G401 (cell line): ENCODE results near the gene EMILIN2. TPM values are rescaled to one million over a fixed set of nuclear protein-coding genes. Genes with fewer than 3 reads are reported as not detected.
"Not testable (repeated sequence)": the region's sequence is repeated elsewhere in the genome, so short reads cannot be mapped to it uniquely, and the experiment has no call there.

Experiments used
- DNase-seq: peaks from one replicate; pipeline ENCODE4 v3.0.0-alpha.2; 2015; ENCODE audit warnings: low spot score
- in situ Hi-C: cut with HindIII; loops from 2 replicates; pipeline ENCODE4 v1.10.0; 2016; ENCODE audit warnings: low sequenced_read_pairs, mixed read lengths
- total RNA-seq: library from RNA; depleted of rRNA; stranded (reverse); fragments of >200 nt; shearing (Covaris generic); gene quantifications from 2 replicates; pipeline ENCODE4 v1.2.3, GENCODE V29; 2014

The EMILIN2 gene
- total RNA-seq, 1 experiment from 2014 or later, result 0.07 TPM

DNA sequence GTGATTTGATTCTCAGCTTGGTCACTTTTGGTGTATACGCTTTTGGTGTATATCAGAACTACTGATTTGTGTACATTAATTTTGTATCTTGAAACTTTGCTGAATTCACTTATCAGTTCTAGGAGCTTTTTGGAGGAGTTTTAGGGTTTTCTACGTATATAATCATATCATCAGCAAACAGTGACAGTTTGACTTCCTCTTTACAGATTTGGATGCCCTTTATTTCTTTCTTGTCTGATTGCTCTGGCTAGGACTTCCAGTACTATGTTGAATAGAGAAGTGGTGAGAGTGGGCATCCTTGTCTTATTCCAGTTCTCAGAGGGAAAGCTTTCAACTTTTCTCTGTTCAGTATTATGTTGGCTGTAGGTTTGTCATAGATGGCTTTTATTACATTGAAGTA, 19.7 kb downstream of the EMILIN2 start:
- in situ Hi-C loops, DNase-seq: not testable (repeated sequence)

DNA sequence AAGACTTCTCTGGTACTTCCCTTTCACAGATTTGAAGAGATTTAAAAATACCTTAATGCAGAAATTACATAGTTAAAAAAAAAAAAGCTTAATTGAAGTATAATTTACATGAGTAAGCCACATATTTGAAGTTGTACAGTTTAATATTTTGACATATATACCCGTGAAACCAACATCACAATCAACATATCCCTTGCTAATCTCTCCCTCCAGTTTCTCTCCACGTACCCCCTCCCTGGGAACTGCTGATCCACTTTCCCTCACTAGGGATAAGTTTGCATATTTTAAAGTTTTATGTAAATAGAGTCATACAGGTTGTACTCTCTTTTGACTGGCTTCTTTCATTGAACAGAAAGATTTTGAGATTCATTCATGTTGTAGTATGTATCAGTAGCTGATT, 22.4 kb downstream of the EMILIN2 start:
- in situ Hi-C loops, result no loop called here

DNA sequence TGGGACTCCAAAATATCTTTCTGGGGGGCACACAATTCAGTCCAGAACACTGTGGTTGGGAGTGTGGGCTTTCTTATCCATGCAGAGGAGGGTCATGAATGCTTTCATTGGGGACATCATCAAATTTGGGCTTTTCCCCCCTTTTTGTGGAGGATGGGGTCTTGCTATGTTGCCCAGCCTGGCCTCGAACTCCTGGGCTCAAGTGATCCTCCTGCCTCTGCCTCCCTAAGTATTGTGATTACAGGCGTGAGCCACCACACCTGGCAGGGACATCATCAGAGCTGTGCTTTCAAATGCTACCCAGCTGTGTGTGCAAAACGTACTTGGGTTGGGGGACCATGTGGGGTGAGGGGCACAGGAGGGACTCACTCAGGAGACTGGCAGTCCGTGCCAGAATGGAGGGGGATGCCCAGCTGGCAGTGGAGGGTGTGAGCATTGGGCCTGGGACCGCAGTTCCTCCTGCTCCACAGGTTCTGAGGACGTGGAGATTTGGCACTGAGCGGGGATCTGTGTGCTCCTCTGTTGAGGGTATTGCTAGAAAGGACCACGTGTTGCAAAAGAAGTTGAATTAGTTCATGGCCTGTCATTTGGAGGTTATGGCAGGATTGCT, 24.4 kb downstream of the EMILIN2 start:
- DNase-seq, result no peak
- in situ Hi-C loops, result no loop called here

More for the DNA sequence above, 22.4 kb downstream of the EMILIN2 start:
- DNase-seq, result no peak

DNA sequence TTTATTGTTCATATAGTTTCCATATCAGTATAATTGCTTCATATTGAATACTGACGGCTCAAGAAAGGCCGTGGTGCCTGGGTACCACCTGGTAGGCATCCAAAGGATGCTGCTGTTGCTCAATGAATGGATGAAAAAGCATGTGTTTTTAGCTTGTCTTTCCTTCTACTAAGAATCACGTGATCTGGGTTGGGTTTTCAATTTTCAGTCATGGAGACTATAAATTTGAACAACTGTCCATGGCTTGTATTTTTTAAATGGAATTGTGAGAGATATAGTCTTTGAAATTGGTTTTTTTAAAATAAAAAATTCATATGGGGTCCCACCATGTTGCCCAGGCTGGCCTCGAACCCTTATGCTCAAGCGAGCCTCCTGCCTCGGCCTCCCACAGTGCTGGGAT, 25.3 kb downstream of the EMILIN2 start:
- in situ Hi-C loops, result no loop called here

DNA sequence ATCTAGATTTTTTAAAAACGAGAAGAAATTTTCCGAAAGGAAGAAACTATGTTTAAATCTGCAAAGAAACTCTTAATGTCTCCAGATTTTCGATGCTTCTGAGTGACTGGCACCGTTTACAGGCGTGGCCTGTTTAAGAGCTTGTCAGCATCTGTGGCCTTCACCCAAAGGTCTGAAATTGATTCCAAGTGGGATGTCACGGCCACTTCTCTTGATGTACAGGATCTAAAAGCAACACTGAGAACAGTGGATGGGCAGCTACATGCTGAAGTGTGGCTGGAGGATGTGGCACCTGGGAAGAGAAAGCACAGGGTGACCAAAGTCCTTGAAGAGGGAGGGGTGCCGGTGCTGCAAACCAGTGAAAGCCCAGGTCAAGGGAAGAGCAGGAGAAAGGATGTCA, 28.0 kb downstream of the EMILIN2 start:
- no peak for DNase-seq
- in situ Hi-C loops, result no loop called here

More for the DNA sequence above, 25.3 kb downstream of the EMILIN2 start:
- no peak for DNase-seq

DNA sequence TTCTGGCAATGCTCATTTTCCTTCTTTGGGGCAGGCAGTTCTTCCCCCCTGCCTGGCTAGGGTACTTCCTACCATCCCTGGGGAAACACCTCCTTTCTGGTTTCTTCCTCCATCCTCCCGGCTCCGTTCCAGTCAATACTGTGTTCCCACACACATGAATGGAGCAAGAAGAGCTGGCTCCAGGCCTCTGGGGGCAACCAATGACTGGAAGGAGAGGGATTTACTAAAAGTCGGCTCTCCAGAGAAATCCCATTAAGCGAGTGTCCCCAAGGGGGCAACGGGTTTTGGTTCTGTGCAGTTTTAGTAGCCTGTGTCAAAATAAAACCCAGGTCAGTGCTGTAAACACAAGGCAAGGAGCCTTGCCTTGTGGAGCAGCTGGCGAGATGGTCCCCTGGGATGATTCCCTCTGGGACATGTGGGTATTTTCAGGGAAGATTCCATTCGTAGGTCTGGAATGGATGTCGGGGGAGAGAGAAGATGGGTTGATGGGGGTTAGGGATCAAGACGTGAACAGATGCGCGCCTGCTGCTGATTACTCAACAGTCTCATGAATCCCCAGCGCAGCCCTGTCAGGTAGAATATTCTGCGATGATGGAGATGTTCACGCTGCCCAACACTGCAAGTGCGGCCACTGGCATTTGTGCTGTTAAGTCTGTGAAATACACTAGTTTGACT, 32.0 kb downstream of the EMILIN2 start:
- DNase-seq, result no peak
- in situ Hi-C loops, result no loop called here

DNA sequence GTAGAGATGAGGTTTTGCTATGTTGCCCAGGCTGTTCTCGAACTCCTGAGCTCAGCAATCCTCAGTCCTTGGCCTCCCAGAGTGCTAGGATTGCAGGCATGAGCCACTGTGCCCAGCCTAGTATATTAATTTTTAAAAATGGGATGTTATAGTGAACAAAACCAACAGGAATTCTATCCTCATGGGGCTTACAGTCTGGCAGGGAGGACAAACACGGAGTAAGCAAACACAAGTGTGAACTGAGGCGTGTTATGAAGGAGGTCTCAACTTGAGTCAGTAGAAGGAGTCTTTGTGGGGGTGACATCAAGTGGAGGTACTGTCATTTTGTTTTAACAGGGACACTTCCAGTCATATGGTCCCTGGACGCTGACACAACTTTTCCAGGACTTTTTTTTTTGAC, 33.1 kb downstream of the EMILIN2 start:
- in situ Hi-C loops, result no loop called here
- DNase-seq, result no peak

DNA sequence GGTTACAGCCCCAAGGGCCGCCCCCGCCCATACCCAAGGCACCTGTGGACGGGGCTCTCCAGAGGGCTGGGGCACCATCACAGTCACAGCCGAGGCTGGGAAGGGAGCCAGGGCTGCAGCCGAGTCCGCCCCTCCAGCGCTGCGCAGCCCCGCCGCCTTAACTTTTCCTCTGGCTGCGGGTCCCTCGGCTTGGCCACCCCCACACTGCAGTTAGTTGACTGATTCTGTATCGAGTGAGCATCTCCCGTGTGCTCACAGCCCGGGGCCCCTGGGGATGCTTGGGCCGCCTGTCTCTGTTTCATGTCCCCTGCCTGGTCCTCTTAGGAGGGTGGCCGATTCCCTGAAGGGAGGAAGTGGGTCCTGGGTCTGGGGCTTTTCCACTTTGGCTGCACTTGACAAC, 33.7 kb downstream of the EMILIN2 start:
- no peak for DNase-seq
- in situ Hi-C loops, result no loop called here

DNA sequence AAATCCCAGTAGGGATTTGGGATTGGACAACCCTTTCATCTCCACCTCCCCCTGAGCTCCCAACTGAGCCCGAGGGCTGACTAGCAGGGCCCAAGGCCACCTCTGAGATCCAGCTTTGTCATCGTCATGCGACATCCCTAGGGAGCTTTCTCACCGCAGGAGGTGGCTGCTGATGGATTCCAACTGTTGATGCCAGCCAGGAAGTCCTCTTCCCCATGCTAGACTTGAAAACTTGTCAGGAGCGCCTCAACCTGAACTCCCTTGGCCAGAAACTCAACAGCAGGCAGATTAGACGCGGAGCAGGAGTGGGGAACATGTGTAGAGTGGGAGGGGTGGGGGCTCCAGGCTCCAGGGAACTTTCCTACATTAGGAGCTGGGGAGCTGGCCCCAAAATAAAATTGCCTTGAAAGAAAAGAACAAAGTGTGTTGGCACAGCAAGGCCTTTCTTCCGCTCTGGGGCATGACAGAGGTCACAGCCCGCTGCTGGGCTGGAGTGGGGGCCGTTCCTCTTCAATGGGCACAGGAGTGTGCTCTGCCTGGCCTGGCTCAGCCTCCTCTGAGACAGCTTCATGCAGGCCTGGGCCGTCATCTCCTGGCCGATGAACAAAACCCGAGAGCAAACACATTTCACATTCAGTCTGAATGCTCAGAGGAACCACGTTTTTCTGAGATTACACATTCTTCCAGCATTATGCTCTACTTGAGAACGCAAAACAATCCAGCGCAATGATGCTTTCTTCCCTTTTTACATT, 34.5 kb downstream of the EMILIN2 start:
- in situ Hi-C loops, result no loop called here

DNA sequence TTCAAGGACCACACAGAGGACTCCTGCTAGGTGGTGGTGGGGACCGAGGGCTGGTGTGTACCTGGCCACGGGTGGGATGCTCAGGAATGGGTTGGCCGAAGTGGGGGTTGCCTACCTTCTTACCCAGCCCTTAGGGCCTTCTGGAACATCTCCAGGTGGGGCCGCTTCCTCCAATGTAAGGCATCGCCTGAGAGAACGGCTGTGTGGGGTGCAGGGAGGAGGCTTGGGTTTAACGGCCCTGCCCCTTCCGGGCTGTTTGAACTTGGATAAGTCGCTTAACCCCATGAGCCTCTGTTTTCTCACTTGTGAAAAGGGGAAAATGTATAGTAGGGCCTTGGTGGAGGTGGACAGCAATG, 35.0 kb downstream of the EMILIN2 start:
- in situ Hi-C loops, result no loop called here

More for the DNA sequence above, 34.5 kb downstream of the EMILIN2 start:
- no peak for DNase-seq

DNA sequence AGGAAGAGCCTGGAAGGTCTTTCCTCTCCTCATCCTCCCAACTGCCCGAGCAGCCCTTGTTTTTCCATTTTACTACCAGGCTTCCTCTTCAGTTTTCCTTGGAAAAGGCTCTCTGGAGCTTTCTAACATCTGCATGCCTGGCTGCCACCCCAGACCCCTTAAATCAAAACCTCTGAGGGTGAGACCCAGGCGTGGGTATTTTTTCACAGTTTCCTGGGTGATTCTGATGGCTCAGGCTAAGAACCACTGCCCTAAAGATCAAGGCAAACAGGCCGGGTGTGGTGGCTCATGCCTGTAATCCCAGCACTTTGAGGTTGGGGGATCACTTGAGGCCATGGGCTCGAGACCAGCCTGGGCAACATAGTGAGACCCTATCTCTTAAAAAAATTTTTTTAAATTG, 35.4 kb downstream of the EMILIN2 start:
- no peak for DNase-seq
- in situ Hi-C loops, result no loop called here

More for the DNA sequence above, 35.0 kb downstream of the EMILIN2 start:
- DNase-seq, result no peak

DNA sequence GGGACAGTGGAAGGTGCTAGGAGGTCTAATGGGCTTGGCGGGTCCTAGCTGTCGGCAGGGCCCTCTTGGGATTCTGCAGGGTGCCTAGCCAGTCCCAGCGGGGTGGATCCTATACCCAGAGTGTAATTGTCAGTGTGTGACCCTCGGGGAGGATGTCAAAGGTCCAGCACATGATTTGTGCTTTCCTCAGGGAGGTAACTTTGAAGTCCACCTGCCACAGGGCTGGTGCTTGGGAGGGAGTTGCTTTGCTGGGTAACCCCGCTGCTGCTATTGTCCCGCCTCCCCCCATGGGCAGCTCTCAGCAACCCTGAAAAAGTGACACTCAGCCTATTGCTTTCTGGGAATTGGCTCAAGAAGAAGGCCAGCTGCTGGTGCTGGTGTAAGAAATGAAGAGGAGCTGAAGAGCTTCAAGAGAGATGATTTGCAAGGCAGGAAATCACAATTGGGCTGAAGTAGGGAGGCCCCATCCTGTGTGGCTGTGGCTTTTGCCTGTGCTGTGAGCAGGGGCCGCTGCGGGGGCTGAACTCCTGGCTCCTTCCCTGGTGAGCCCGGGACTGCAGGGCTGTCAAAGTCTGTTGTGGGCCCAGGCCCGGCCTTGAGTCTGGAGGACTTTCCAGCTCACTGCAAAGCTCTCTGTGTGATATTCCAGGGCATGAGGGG, 36.4 kb downstream of the EMILIN2 start:
- in situ Hi-C loops, result no loop called here
- DNase-seq, result no peak

DNA sequence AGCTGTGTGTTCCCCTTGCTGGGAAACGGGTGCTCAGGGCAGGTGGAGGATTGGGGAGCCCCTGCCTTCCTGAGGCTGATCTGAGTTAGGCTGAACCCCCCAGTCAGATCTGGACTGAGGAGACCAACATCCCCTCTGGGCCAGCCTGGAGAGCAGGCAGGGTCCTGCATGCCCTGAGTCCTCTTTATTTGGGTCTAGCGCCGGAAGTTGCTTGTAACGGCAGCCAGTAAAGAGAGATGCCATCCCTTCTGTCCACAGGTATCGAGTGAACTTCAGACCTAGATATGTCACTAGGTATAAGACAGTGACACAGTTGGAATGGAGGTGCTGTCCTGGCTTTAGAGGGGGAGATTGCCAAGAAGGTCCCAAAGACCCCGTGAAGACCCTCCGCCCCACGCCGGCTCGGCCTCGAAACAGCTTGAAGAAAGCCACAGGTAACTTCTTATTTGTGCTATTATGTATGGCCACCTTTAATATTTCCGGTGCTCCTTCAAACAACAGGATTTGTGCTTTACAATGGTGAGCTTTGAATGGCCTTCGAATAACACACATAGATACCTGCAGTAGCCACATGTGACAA, 38.0 kb downstream of the EMILIN2 start:
- DNase-seq, result no peak
- in situ Hi-C loops, result no loop called here

DNA sequence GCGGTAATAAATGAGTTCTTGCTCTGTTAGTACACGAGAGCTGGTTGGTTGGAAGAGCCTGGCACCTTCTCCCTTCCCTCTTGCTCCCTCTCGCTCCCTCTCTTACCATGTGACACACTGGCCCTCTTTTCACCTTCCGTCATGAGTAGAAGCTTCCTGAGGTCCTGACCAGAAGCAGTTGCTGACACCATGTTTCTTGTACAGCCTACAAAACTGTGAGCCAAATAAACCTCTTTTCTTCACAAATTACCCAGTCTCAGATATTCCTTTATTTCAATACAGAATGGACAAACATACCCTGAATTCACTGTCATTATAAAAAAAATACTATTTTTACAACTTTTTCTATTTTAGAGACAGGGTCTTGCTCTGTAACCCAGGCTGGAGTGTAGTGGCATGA, 40.7 kb downstream of the EMILIN2 start:
- in situ Hi-C loops, result no loop called here
- no peak for DNase-seq

DNA sequence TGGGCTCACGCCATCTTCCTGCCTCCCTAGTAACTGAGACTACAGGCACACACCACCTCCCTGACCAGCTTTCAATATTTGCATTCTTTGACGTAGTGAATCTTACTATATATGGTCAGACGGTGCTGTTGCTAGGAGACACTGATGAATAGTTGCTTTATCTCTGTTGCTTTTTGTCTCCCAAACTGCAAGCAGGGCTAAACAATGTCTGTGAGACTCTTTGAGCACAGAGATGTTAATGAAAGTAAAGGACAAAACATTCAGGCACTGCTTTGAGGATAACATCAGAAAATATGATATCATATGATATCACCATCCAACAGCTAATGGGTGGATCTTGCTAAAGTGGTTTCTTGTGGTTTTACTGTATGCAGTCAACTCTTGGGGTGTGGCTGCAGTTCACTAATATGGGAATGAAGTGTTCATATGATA, 43.0 kb downstream of the EMILIN2 start:
- in situ Hi-C loops, result no loop called here

DNA sequence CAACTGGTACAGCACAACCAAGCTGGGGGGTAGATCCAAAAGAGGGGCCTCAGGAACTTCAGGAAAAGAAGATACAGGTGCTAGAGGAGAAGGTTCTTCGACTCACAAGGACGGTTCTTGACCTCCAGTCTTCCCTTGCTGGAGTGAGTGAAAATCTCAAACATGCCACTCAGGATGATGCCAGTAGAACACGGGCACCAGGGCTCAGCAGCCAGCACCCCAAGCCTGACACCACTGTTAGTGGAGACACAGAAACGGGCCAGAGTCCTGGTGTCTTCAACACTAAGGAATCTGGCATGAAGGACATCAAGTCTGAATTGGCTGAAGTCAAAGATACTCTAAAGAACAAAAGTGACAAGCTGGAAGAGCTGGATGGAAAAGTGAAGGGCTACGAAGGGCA, 43.8 kb downstream of the EMILIN2 start:
- in situ Hi-C loops, result no loop called here
- no peak for DNase-seq

More for the DNA sequence above, 43.0 kb downstream of the EMILIN2 start:
- DNase-seq, result no peak

DNA sequence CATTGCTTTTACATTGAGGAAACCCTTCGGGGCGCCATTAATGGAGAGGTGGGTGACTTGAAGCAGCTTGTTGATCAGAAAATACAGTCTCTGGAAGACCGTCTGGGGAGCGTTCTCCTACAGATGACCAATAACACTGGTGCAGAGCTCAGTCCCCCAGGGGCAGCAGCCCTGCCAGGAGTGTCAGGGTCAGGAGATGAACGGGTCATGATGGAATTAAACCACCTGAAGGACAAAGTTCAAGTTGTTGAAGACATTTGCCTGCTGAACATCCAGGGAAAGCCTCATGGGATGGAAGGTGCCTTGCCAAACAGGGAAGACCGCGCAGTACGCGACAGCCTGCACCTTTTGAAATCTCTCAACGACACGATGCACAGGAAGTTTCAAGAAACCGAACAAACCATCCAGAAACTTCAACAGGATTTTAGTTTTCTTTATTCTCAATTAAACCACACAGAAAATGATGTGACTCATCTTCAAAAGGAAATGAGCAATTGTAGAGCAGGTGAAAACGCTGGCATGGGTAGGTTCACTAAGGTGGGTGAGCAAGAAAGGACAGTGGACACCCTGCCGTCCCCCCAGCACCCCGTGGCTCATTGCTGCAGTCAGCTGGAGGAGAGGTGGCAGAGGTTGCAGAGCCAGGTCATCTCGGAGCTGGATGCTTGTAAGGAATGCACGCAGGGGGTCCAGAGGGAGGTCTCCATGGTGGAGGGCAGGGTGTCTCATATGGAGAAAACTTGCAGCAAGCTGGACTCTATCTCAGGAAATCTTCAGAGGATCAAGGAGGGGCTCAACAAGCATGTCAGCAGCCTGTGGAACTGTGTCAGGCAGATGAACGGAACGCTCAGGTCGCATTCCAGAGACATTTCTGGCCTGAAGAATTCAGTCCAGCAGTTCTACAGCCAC, 45.0 kb downstream of the EMILIN2 start:
- no peak for DNase-seq
- in situ Hi-C loops, result no loop called here

DNA sequence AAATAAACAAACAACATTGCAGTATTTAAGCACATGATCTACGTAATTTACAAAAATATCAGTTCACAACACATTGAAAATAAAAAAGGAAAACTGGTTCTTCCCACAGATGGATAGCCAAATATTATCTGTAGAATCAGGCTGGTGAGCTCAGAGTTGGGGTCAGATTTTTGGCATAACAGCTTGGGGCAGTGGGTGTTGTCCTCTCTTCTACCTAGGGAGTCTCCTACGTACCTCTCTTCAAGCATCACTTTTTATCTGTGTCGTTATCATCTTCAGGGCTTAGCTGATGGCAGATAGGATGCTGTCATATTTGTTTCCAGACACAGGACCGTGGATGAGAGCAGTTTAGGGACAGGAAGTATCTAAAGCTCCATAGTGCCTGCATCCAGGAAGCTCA, 46.2 kb downstream of the EMILIN2 start:
- DNase-seq, result no peak

DNA sequence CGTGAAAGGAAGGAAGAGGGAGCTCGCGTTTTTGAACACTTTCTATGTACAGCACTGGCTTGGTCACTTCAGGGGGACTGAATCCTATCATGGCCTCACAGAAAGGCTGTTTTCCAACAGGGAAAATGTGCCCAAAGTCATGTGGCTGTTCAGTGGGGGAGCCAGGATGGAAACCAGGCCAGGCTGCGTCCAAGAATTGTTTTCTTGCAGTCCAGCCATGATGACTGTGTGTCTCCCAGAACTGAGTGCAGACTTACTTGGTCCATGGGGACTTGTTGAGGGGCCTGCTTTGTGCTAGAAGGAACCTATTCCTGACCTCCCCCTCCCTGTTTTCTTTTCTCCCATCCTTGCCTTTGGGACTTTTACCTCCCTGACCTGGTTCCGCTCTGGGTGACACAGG, 46.9 kb downstream of the EMILIN2 start:
- DNase-seq, result no peak
- in situ Hi-C loops, result no loop called here

More for the DNA sequence above, 46.2 kb downstream of the EMILIN2 start:
- in situ Hi-C loops, result no loop called here
